H9 (cell line): ENCODE measurements around the gene TTLL3. TPM values are rescaled to one million over a fixed set of nuclear protein-coding genes. Genes with fewer than 3 reads are reported as not detected.

Source experiments
- DNase-seq: peaks from one replicate; pipeline ENCODE4 v3.0.0-alpha.2; 2017
- H2AFZ ChIP-seq: one replicate; pipeline ENCODE4 v1.6.1; 2013; ENCODE audit warnings: mild to moderate bottlenecking, low read length, control low read depth, moderate library complexity
- H2AK5ac ChIP-seq: 2 replicates; pipeline ENCODE4 v1.6.1; 2013; ENCODE audit warnings: low read length, control low read depth, mixed read lengths; ENCODE audit not compliant: insufficient read length
- H2BK120ac ChIP-seq: one replicate; pipeline ENCODE4 v1.6.1; 2013; ENCODE audit warnings: low read depth, mild to moderate bottlenecking, low read length, control low read depth, inconsistent platforms; ENCODE audit not compliant: poor library complexity, severe bottlenecking
- H2BK12ac ChIP-seq: 2 replicates; pipeline ENCODE4 v1.6.1; 2013; ENCODE audit warnings: low read length, control low read depth, mixed read lengths, low read depth; ENCODE audit not compliant: insufficient read length
- H2BK15ac ChIP-seq: 2 replicates; pipeline ENCODE4 v1.6.1; 2013; ENCODE audit warnings: low read depth, low read length, control low read depth
- H2BK20ac ChIP-seq: one replicate; pipeline ENCODE4 v1.6.1; 2013; ENCODE audit warnings: low read depth, mild to moderate bottlenecking, low read length, control low read depth, inconsistent platforms; ENCODE audit not compliant: poor library complexity, severe bottlenecking
- H2BK5ac ChIP-seq: 2 replicates; pipeline ENCODE4 v1.6.1; 2013; ENCODE audit warnings: low read length, control low read depth, mixed read lengths; ENCODE audit not compliant: insufficient read length
- H3K14ac ChIP-seq: 2 replicates; pipeline ENCODE4 v1.6.1; 2013; ENCODE audit warnings: low read length, control low read depth; ENCODE audit not compliant: insufficient read depth
- H3K18ac ChIP-seq: 2 replicates; pipeline ENCODE4 v1.6.1; 2013; ENCODE audit warnings: low read depth, mild to moderate bottlenecking, mixed read lengths, low read length, control low read depth; ENCODE audit not compliant: insufficient read length
- H3K23ac ChIP-seq: 2 replicates; pipeline ENCODE4 v1.6.1; 2013; ENCODE audit warnings: low read length, control low read depth, mixed read lengths, low read depth; ENCODE audit not compliant: insufficient read length
- H3K23me2 ChIP-seq: 2 replicates; pipeline ENCODE4 v1.6.1; 2013; ENCODE audit warnings: low read depth, mild to moderate bottlenecking, mixed read lengths, low read length, control low read depth; ENCODE audit not compliant: insufficient read length, poor library complexity, severe bottlenecking
- H3K27ac ChIP-seq: 2 replicates; pipeline ENCODE4 v1.5.1; 2013; ENCODE audit warnings: low read length, control low read depth, mixed read lengths, low read depth; ENCODE audit not compliant: insufficient read length
- H3K27me3 ChIP-seq: 2 replicates; pipeline ENCODE4 v1.6.1; 2013; ENCODE audit warnings: low read length, control low read depth, inconsistent platforms; ENCODE audit not compliant: insufficient read depth
- H3K4ac ChIP-seq: 2 replicates; pipeline ENCODE4 v1.6.1; 2013; ENCODE audit warnings: low read depth, mild to moderate bottlenecking, control low read depth, inconsistent platforms, low read length, moderate library complexity
- H3K4me1 ChIP-seq: 2 replicates; pipeline ENCODE4 v1.6.1; 2013; ENCODE audit warnings: low read length, control low read depth, inconsistent platforms; ENCODE audit not compliant: insufficient read depth
- H3K4me2 ChIP-seq: 2 replicates; pipeline ENCODE4 v1.6.1; 2013; ENCODE audit warnings: low read length, control low read depth, mixed read lengths; ENCODE audit not compliant: insufficient read length, insufficient read depth
- H3K56ac ChIP-seq: 2 replicates; pipeline ENCODE4 v1.6.1; 2013; ENCODE audit warnings: low read depth, mild to moderate bottlenecking, mixed read lengths, low read length, control low read depth; ENCODE audit not compliant: insufficient read length
- H3K79me1 ChIP-seq: 2 replicates; pipeline ENCODE4 v1.6.1; 2013; ENCODE audit warnings: low read depth, mild to moderate bottlenecking, moderate library complexity, low read length, control low read depth, inconsistent platforms; ENCODE audit not compliant: insufficient read depth, poor library complexity, severe bottlenecking
- H3K79me2 ChIP-seq: 2 replicates; pipeline ENCODE4 v1.6.1; 2013; ENCODE audit warnings: low read length, control low read depth, inconsistent platforms; ENCODE audit not compliant: insufficient read depth
- H3K9ac ChIP-seq: 2 replicates; pipeline ENCODE4 v1.6.1; 2013; ENCODE audit warnings: low read length, control low read depth, mixed read lengths; ENCODE audit not compliant: insufficient read length; ENCODE audit errors: extremely low read depth
- H3K9me3 ChIP-seq: one replicate; pipeline ENCODE4 v1.6.1; 2013; ENCODE audit warnings: low read depth, low read length, inconsistent platforms; ENCODE audit not compliant: control insufficient read depth
- H3T11ph ChIP-seq: one replicate; pipeline ENCODE4 v1.6.1; 2013; ENCODE audit warnings: mild to moderate bottlenecking, low read length, control low read depth, inconsistent platforms
- H4K20me1 ChIP-seq: one replicate; pipeline ENCODE4 v1.6.1; 2013; ENCODE audit not compliant: control insufficient read depth, insufficient read length, insufficient read depth
- H4K5ac ChIP-seq: 2 replicates; pipeline ENCODE4 v1.6.1; 2013; ENCODE audit warnings: low read depth, mild to moderate bottlenecking, mixed read lengths, low read length, control low read depth; ENCODE audit not compliant: insufficient read length
- H4K8ac ChIP-seq: replicated peaks from 2 replicates; pipeline ENCODE4 v1.6.1; 2013; ENCODE audit warnings: low read length, control low read depth, mixed read lengths, low read depth; ENCODE audit not compliant: insufficient read length
- H4K91ac ChIP-seq: 2 replicates; pipeline ENCODE4 v1.6.1; 2013; ENCODE audit warnings: low read depth, mild to moderate bottlenecking, moderate library complexity, mixed read lengths, low read length, control low read depth; ENCODE audit not compliant: insufficient read length
- H3K27ac Mint-ChIP-seq, 3 experiments: 2 replicates in 2 of 3; 3 replicates in 1 of 3; pipeline ENCODE4 v1.8.0; 2020 to 2021; ENCODE audit warnings: mixed read lengths in 3 of 3, mild to moderate bottlenecking in 1 of 3, moderate library complexity in 1 of 3
- H3K27me3 Mint-ChIP-seq: 2 replicates; pipeline ENCODE4 v1.8.0; 2021; ENCODE audit warnings: low read depth, mild to moderate bottlenecking, moderate library complexity, mixed read lengths
- H3K36me3 Mint-ChIP-seq, 3 experiments: 2 replicates in 2 of 3; 3 replicates in 1 of 3; pipeline ENCODE4 v1.8.0; 2020 to 2021; ENCODE audit warnings: low read depth in 3 of 3, mixed read lengths in 3 of 3; ENCODE audit not compliant: insufficient read depth in 1 of 3
- H3K4me1 Mint-ChIP-seq, 2 experiments: 2 replicates each; pipeline ENCODE4 v1.8.0; 2020; ENCODE audit warnings: mixed read lengths in 2 of 2
- H3K4me3 Mint-ChIP-seq, 2 experiments: 2 replicates in 1 of 2; 3 replicates in 1 of 2; pipeline ENCODE4 v1.8.0; 2020 to 2021; ENCODE audit warnings: mild to moderate bottlenecking in 2 of 2, mixed read lengths in 2 of 2, moderate library complexity in 1 of 2
- H3K9me3 Mint-ChIP-seq, 2 experiments: 2 replicates in 1 of 2; 3 replicates in 1 of 2; pipeline ENCODE4 v1.8.0; 2020; ENCODE audit warnings: mild to moderate bottlenecking in 2 of 2, mixed read lengths in 2 of 2, moderate library complexity in 1 of 2
- CTCF ChIP-seq: fragments of 200-600 bp; sonication (generic); conservative IDR thresholded peaks from 3 replicates; pipeline ENCODE4 v1.8.0; 2021; ENCODE audit warnings: antibody characterized with exemption, mild to moderate bottlenecking
- WGBS: extraction: QIAGEN DNeasy Blood & Tissue Kit; methylation state at CpG from one replicate; pipeline ENCODE4 v1.1.7; 2013; ENCODE audit warnings: missing lambda C conversion rate, low lambda C conversion rate, mixed read lengths; ENCODE audit not compliant: insufficient read length; ENCODE audit errors: extremely low coverage; 5-methylcytosine and 5-hydroxymethylcytosine counted together
- total RNA-seq: library from RNA; stranded (reverse); gene quantifications from 2 replicates; pipeline ENCODE4 v1.2.1, GENCODE V29; 2021

The TTLL3 gene
- total RNA-seq, 1 experiment from 2014 or later, result 14.4 TPM

- no peak for DNase-seq
- Histone ChIP-seq H4K8ac (no peak overlapping the region), H3K4me2 (no peak overlapping the region), H3K27me3 (no peaks in the 10 kb centered on the region), H3K79me1 (no peaks in the 10 kb centered on the region), H2AFZ (no peak overlapping the region), H3K9me3 (no peaks in the 10 kb centered on the region), H3K4me1 (no peaks in the 10 kb centered on the region), H2BK20ac (no peak overlapping the region), H3K27ac (no peak overlapping the region), H3K23me2 (no peaks in the 10 kb centered on the region), H3T11ph (no peak overlapping the region), H4K20me1 (no peaks in the 10 kb centered on the region), H3K79me2 (no peaks in the 10 kb centered on the region), H3K4ac (no peak overlapping the region), H2BK120ac (no peak overlapping the region), H4K91ac (no peak overlapping the region), H2BK5ac (no peak overlapping the region), H3K56ac (no peak overlapping the region), H4K5ac (no peak overlapping the region), H3K18ac (no peak overlapping the region), H3K9ac (no peak overlapping the region), H2BK12ac (no peak overlapping the region), H3K14ac (no peak overlapping the region; the same call in 1 of the 2 replicates), H2AK5ac (no peak overlapping the region), H2BK15ac (no peak overlapping the region), H3K23ac (no peak overlapping the region)
- no peaks in the 10 kb centered on the region for H3K36me3 Mint-ChIP-seq
- TF ChIP-seq CTCF, result no peak
- H3K4me1 Mint-ChIP-seq, result peaks cover 14 to 25% of the 10 kb centered on the region in 2 experiments
- H3K9me3 Mint-ChIP-seq, result no peaks in the 10 kb centered on the region
- H3K27me3 Mint-ChIP-seq, result no peaks in the 10 kb centered on the region; the same call in 1 of the 2 replicates
- no peak overlapping the region for H3K4me3 Mint-ChIP-seq
- no CpG with 5 or more reads among the region's 14 CpGs for WGBS
- H3K27ac Mint-ChIP-seq, result no peak overlapping the region
Observed at GRCh38 chr3:9825451-9826040, 15.5 kb downstream of the TTLL3 start.
